GM18861 (cell line): Measurements from ENCODE around the gene ST6GALNAC2.
"Not testable (repeated sequence)": the region's sequence is repeated elsewhere in the genome, so short reads cannot be mapped to it uniquely, and the experiment has no call there.

Source experiments
- ATAC-seq: cut with Tn5 transposase; IDR thresholded peaks from one replicate; pipeline ENCODE4 v1.9.1; 2021; ENCODE audit not compliant: unreplicated experiment

ST6GALNAC2 gene

GRCh38 chr17:76540381-76541300 is 45.0 kb downstream of the ST6GALNAC2 start:
- no peak for ATAC-seq

GRCh38 chr17:76539631-76540271 is 45.9 kb downstream of the ST6GALNAC2 start, which contains the start of gene PRCD:
Gene PRCD (plus strand): TSS chr17:76540044. CDS start chr17:76540142, 98 bp downstream.
- ATAC-seq = no peak

GRCh38 chr17:76538941-76539570 is 46.6 kb downstream of the ST6GALNAC2 start:
- ATAC-seq = no peak

GRCh38 chr17:76538281-76538931 is 47.3 kb downstream of the ST6GALNAC2 start:
- no peak for ATAC-seq

- ATAC-seq = no peak
Observed at GRCh38 chr17:76537578-76538280, 47.9 kb downstream of the ST6GALNAC2 start, which contains the start of gene CYGB. Gene CYGB (minus strand): TSS chr17:76537709. CDS start chr17:76537542, 167 bp downstream.

- no peak for ATAC-seq
Observed at GRCh38 chr17:76537288-76537577, 48.4 kb downstream of the ST6GALNAC2 start.

GRCh38 chr17:76536511-76537287 is 49.0 kb downstream of the ST6GALNAC2 start:
- ATAC-seq = no peak

- no peak for ATAC-seq
Observed at GRCh38 chr17:76535788-76536510, 49.7 kb downstream of the ST6GALNAC2 start.

- ATAC-seq = no peak
Observed at GRCh38 chr17:76534831-76535732, 50.6 kb downstream of the ST6GALNAC2 start.

GRCh38 chr17:76533640-76534359 is 51.9 kb downstream of the ST6GALNAC2 start:
- ATAC-seq = not testable (repeated sequence)

GRCh38 chr17:76532072-76532651 is 53.5 kb downstream of the ST6GALNAC2 start:
- no peak for ATAC-seq

- no peak for ATAC-seq
Observed at GRCh38 chr17:76531486-76532038, 54.1 kb downstream of the ST6GALNAC2 start.

GRCh38 chr17:76530811-76531485 is 54.7 kb downstream of the ST6GALNAC2 start:
- no peak for ATAC-seq

- no peak for ATAC-seq
Observed at GRCh38 chr17:76530095-76530723, 55.5 kb downstream of the ST6GALNAC2 start.

GRCh38 chr17:76529224-76530094 is 56.2 kb downstream of the ST6GALNAC2 start:
- no peak for ATAC-seq
